HG02610 (cell line): ENCODE measurements around the gene SCN4A.
"Not testable (repeated sequence)": the region's sequence is repeated elsewhere in the genome, so short reads cannot be mapped to it uniquely, and the experiment has no call there.

Source experiments
- ATAC-seq: cut with Tn5 transposase; IDR thresholded peaks from one replicate; pipeline ENCODE4 v1.9.1; 2021; ENCODE audit warnings: mild to moderate bottlenecking, moderate library complexity; ENCODE audit not compliant: unreplicated experiment

The SCN4A gene

DNA sequence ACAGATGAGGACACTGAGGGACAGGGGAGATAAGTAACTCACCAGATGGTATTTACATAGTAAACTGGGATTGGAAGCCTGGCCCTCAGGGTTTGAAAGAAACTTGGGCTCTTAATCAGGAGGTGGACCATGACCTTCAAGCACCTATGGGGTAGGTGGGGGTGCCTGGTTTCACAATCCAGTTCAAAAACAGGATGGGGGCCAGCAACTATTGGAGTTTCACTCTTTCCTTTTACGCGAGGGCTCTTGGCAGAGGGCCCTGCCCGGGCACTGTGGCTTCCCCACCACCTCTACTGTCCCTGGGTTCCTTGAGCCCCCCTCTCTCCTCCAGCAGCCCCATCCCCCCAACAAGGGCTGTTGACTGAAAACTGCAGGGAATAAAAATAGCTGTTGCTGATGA, 14.1 kb upstream of the SCN4A start:
- no peak for ATAC-seq

- no peak for ATAC-seq
Observed at GRCh38 chr17:63985387-63986140, 12.8 kb upstream of the SCN4A start.

- no peak for ATAC-seq
Observed at GRCh38 chr17:63984651-63985386, 12.1 kb upstream of the SCN4A start.

GRCh38 chr17:63984236-63984635, 11.5 kb upstream of the SCN4A start:
- no peak for ATAC-seq

- ATAC-seq, result no peak
Observed at GRCh38 chr17:63983320-63983719, 10.6 kb upstream of the SCN4A start.

DNA sequence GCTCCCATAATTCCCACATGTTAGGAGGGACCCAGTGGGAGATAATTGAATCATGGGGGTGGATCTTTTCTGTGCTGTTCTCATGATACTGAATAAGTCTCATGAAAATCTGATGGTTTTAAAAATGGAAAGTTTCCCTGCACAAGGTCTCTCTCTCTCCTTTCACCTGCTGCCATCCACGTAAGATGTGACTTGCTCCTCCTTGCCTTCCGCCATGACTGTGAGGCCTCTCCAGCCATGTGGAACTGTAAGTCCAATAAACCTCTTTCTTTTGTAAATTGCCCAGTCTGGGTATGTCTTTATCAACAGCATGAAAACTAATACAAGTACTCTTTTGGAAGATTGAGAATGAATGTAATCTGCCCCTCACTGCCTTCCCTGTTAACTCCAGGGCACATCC, 9.9 kb upstream of the SCN4A start:
- ATAC-seq, result not testable (repeated sequence)

- no peak for ATAC-seq
Observed at GRCh38 chr17:63978272-63979200, 5.8 kb upstream of the SCN4A start.

DNA sequence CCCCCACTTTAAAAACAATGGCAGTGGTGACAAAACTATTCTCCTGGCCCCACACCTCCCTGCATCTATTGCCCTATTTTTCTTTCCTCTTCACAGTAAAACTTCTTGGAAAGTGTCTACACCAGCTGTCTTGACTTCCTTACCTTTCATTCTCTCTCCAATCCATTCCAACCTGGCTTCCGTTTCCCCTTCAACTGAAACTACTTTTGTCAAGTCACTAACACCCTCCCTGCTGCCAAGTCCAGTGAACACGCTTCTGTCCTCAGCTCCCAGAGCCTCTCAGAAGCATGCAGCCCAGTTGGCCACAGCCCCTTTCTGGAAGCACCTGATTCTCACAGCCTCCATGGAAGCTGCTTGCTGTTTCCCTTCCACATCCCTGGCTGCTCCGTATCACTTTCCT, 4.0 kb upstream of the SCN4A start:
- ATAC-seq, result no peak

DNA sequence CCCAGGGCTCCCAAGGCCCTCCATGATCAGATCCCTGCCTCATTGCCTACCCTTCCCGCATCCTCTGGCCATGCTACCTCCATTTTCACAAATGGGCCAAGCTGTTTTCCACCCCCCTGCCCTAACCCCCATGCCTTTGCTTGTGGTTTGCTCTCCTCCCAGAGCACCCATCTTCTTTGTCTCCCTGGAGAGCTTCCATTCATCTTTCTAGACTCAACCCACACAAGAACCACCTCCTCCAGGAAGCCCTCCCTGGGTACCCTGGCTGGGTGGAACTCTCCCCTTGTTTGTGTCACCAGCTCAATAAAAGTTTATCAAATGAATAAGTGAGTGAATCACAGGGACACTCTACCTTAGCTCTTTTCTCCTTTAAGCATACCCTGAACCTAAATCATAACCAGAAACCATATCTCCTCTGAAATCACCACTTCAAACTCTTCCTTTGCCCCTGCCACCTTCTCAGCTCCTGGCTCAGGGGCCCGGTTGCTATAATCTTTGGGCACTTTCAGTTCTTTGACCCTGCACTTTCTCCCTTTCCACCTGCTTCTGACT, 2.9 kb upstream of the SCN4A start:
- ATAC-seq, result no peak

- no peak for ATAC-seq
Observed at GRCh38 chr17:63974594-63975192, 2.0 kb upstream of the SCN4A start.

DNA sequence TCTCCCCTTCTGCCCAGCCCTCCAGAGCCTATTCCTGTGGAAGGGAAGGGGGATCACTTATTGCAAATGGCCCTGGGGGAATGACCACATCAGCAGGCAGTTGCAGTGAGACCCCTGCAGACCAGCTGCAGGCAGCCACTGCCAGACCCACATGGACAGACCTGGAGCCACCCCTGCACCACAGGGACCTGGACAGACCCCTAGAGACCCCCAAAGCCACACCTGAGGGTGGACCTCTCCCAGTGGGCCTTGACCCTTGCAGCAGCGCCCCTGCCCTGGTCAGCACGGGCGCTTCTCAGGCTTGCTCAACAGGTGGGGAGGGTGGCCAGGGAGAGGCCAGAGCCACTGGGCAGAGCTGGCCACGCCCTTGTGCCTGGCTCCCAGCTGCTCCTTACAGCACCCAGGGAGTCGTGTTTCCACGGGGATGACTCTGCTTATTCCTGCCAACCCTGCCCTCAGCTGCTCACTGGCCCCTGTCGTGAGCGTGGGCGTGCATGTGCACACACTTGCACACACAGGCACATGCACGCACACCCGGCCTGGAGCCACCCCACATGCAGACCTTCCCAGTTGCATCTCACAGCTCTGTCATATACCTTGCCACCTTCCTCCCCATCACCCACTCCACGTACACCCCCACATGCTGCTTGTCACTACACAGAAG, 1.3 kb upstream of the SCN4A start:
- no peak for ATAC-seq

- no peak for ATAC-seq
Observed at GRCh38 chr17:63973247-63973646, 529 bp upstream of the SCN4A start.

DNA sequence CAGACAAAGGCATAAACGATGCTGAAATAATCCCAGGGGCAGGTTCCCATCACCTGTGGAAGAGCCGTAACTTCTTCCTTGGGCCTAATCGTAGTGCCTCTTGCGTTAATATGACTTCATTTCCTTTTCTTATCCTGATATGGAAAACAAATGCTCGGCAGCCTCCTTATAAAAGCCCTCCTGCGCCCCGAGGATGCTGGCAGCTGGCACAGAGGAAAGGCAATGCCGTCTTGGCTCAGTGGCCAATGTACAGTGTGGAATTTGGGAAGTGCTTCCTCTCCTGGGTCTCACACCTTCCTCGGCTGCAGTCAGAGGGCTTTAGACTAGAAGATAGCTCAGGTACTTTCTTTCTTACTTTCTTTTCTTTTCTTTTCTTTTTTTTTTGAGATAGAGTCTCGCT, 3.4 kb downstream of the SCN4A start:
- no peak for ATAC-seq

DNA sequence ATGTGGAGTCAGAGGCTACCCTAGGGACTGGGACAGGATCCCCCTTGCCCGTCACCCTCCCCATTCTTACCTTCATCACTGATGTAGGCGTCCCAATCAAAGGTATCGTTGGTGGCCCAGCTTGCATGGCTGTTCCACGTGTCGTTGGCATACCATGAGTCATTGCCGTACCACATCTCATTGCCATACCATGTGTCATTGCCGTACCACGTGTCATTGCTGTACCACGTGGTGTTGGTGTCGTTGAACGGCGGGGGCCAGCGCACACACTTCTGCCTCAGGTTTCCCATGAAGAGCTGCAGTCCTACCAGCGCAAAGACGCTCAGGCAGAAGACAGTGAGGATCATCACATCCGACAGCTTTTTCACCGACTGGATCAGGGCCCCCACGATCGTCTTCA, 4.8 kb downstream of the SCN4A start:
- ATAC-seq, result no peak

DNA sequence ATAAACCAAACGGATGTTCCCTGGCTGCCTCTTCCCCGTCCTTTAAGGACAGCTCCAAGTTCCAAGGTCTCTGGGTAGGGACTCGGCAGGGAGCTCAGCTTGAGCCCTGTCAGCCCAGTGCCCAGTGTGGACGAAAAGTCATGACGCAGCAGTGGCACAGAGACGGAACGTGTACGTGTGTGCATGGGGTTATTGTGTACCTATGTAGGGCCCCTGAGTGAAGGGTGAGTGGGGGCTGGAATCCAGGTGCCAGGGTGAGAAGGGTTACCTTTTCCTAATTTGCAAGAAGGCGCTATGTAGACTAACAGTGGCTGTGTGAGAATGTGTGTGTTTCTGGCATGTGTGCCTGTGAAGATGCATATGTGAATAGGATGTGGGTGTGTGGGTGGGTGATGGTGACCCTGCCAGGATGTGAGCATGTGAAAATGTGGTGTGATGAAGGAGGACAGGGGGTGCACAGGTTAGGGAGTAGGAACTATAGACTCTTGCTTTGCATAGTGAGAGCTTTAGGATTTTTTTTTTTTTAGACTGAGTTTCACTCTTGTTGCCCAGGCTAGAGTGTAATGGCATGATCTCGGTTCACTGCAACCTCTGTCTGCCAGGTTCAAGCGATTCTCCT, 6.0 kb downstream of the SCN4A start:
- peak; percentile 64 for ATAC-seq

GRCh38 chr17:63963123-63963522, 9.6 kb downstream of the SCN4A start:
- no peak for ATAC-seq

DNA sequence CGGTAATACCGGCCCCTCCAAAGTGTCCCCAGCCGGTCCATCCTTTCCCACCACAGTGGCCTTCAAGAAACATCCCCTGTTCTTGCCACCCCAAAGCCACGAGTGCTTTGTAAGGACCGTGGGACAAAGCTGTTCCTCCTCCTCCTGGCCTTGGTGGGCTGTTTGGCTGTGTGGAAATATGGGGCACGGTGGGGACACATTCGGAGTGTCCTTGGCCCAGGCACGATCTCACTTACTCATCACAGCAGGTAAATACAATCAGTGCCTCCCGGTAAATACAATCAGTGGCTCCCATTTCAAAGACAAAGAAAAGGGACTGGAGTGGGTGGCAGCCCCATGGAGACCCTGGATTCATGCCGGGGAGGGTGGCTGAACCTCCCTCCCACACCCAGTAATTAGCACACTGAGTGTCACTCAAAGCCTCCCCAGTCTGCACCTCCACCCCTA, 10.4 kb downstream of the SCN4A start:
- ATAC-seq, result no peak

DNA sequence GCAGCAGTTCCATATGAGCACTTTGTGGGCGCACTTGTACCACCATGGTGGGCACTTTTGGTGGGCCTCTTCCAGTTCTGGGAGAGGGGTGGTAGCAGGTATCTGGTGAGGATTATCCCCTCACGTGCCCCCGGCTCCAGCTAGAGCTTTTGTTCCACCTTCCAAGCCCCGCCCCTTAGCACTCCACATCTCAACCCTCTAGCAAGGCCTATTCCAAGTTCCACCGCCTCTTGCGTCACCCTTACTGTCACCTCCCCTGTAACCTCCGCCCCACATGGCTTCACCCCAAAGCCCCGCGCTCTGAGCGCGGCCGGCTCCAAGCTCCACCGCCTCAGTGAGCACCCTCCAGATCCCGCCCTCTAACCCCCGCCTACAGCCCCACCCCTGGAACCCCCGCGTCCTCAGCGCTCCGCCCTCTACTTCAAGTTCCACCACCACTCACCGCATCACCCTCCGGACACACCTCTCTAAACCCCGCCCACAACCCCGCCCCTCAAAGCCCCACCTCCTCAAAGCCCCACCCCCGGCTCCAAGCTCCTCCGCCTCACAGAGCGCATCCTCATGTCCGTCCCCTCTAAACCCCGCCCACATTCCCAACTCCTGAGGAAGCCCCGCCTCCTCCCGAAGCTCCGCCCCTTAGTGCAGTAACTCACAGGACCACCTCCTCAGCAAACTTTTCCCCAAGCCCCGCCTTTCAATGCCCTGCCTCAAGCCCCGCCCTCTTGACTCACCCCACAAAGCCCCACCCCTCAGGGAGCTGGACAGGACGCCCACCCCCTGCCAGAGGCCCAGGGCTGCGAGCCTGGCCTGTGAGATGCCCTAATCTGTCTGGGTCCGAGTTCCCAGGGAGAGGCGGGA, 11.1 kb downstream of the SCN4A start:
- no peak for ATAC-seq

DNA sequence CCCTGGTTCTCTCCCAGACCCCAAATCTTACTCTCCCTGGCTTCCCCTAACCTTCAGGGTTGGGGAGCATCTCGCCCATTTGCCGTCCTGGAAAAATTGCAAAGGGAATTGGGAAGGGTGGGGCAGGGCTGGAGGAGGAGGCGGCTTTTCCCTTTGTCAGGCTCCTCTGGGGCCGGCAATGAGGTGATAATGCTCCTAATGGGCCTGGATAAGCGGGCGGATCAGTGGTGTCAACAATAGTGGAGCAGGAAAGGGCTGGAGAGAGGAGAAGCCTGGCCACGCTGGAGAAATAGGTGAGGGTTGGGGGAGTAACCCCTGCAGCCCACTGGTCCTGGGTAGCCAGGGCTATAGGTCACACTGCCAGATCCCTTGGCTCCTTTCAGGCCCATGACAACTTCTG, 12.3 kb downstream of the SCN4A start:
- ATAC-seq, result no peak
